ENCODE results near the gene AUTS2.
"Not testable (repeated sequence)": the region's sequence is repeated elsewhere in the genome, so short reads cannot be mapped to it uniquely, and the experiment has no call there.

AUTS2 gene

GRCh38 chr7:69775231-69775771 is 177.0 kb downstream of the AUTS2 start:
- no peak overlapping the region for H3K4me3 ChIP-seq (ENCODE audit: low read depth in 1 of 2, low read length in 2 of 2)
- H3K9me3 ChIP-seq (ENCODE audit: control insufficient read depth in 1 of 2, low read length in 2 of 2), result no peaks in the 10 kb centered on the region
- H3K9ac ChIP-seq (ENCODE audit: low read depth in 1 of 2, low read length in 2 of 2), result no peak overlapping the region
- no peaks in the 10 kb centered on the region for H3K4me1 ChIP-seq (ENCODE audit: control insufficient read depth in 1 of 2, insufficient read depth in 2 of 2, low read length in 2 of 2)
- H3K27ac ChIP-seq (ENCODE audit: low read depth, low read length), result no peak overlapping the region
- no peaks in the 10 kb centered on the region for H3K36me3 ChIP-seq (ENCODE audit: control insufficient read depth in 1 of 2, insufficient read depth in 2 of 2, low read length in 2 of 2)
- no peaks in the 10 kb centered on the region for H3K27me3 ChIP-seq (ENCODE audit: control insufficient read depth in 1 of 2, insufficient read depth in 2 of 2, low read length in 2 of 2)

- Histone ChIP-seq H3K27me3 (ENCODE audit: control insufficient read depth in 1 of 2, insufficient read depth in 2 of 2, low read length in 2 of 2) (no peaks in the 10 kb centered on the region), H3K27ac (ENCODE audit: low read depth, low read length) (no peak overlapping the region), H3K9ac (ENCODE audit: low read depth in 1 of 2, low read length in 2 of 2) (no peak overlapping the region), H3K36me3 (ENCODE audit: control insufficient read depth in 1 of 2, insufficient read depth in 2 of 2, low read length in 2 of 2) (no peaks in the 10 kb centered on the region), H3K4me3 (ENCODE audit: low read depth in 1 of 2, low read length in 2 of 2) (no peak overlapping the region), H3K9me3 (ENCODE audit: control insufficient read depth in 1 of 2, low read length in 2 of 2) (no peaks in the 10 kb centered on the region), H3K4me1 (ENCODE audit: control insufficient read depth in 1 of 2, insufficient read depth in 2 of 2, low read length in 2 of 2) (no peaks in the 10 kb centered on the region)
These were observed 178.3 kb downstream of the AUTS2 start for GRCh38 chr7:69776611-69777010.

- Histone ChIP-seq H3K9ac (ENCODE audit: low read depth in 1 of 2, low read length in 2 of 2) (no peak overlapping the region), H3K4me1 (ENCODE audit: control insufficient read depth in 1 of 2, insufficient read depth in 2 of 2, low read length in 2 of 2) (no peaks in the 10 kb centered on the region), H3K9me3 (ENCODE audit: control insufficient read depth in 1 of 2, low read length in 2 of 2) (no peaks in the 10 kb centered on the region), H3K27ac (ENCODE audit: low read depth, low read length) (no peak overlapping the region), H3K4me3 (ENCODE audit: low read depth in 1 of 2, low read length in 2 of 2) (no peak overlapping the region), H3K36me3 (ENCODE audit: control insufficient read depth in 1 of 2, insufficient read depth in 2 of 2, low read length in 2 of 2) (no peaks in the 10 kb centered on the region), H3K27me3 (ENCODE audit: control insufficient read depth in 1 of 2, insufficient read depth in 2 of 2, low read length in 2 of 2) (no peaks in the 10 kb centered on the region)
These were observed 179.9 kb downstream of the AUTS2 start for GRCh38 chr7:69778138-69778537.

DNA sequence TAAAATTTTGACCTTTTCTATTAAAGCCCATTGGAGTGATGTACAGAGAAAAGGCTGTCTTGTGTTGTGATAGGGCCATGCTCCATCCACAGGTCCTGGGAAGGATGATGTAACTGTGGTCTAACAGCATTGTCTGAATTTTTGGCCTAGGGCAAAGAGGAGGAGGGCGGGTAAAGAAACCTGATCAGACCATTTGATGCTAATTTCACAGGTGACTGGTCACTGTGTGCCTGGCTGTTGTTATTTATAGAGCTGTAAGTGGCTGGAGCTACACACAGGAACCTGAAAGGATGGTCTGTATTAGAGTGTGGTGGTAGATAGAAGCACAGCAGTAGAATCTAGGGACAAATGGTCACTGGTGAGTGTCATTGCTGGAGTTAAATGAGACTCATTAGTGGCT is 182.1 kb downstream of the AUTS2 start:
- no peaks in the 10 kb centered on the region for H3K36me3 ChIP-seq (ENCODE audit: control insufficient read depth in 1 of 2, insufficient read depth in 2 of 2, low read length in 2 of 2)
- H3K9ac ChIP-seq (ENCODE audit: low read depth in 1 of 2, low read length in 2 of 2), result no peak overlapping the region
- H3K27ac ChIP-seq (ENCODE audit: low read depth, low read length), result no peak overlapping the region
- no peaks in the 10 kb centered on the region for H3K4me1 ChIP-seq (ENCODE audit: control insufficient read depth in 1 of 2, insufficient read depth in 2 of 2, low read length in 2 of 2)
- H3K27me3 ChIP-seq (ENCODE audit: control insufficient read depth in 1 of 2, insufficient read depth in 2 of 2, low read length in 2 of 2), result no peaks in the 10 kb centered on the region
- H3K9me3 ChIP-seq (ENCODE audit: control insufficient read depth in 1 of 2, low read length in 2 of 2), result no peaks in the 10 kb centered on the region
- no peak overlapping the region for H3K4me3 ChIP-seq (ENCODE audit: low read depth in 1 of 2, low read length in 2 of 2)

DNA sequence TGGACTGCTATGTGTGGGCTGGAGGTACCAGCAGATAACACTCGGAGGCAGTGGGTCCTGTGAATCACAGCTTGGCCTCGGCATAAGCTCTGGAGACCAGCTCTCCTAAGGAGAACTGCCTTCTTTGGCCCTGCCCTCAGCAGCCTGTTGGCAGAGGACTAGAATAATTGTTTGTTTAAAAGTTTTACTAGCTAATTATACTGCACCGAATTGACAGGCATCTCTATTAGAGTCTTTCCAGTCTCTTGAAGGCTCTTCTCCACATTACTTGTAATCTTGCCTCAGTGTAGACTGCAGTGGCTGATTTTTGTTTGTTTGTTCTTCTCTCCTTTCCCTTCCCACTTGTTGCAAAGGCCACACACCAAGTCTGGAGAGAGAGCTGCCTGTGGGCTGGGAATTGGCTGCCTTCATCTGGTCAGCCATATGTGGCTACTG is 183.2 kb downstream of the AUTS2 start:
- no peaks in the 10 kb centered on the region for H3K36me3 ChIP-seq (ENCODE audit: control insufficient read depth in 1 of 2, insufficient read depth in 2 of 2, low read length in 2 of 2)
- no peaks in the 10 kb centered on the region for H3K9me3 ChIP-seq (ENCODE audit: control insufficient read depth in 1 of 2, low read length in 2 of 2)
- H3K27ac ChIP-seq (ENCODE audit: low read depth, low read length), result no peak overlapping the region
- H3K27me3 ChIP-seq (ENCODE audit: control insufficient read depth in 1 of 2, insufficient read depth in 2 of 2, low read length in 2 of 2), result no peaks in the 10 kb centered on the region
- H3K4me3 ChIP-seq (ENCODE audit: low read depth in 1 of 2, low read length in 2 of 2), result no peak overlapping the region
- no peaks in the 10 kb centered on the region for H3K4me1 ChIP-seq (ENCODE audit: control insufficient read depth in 1 of 2, insufficient read depth in 2 of 2, low read length in 2 of 2)
- H3K9ac ChIP-seq (ENCODE audit: low read depth in 1 of 2, low read length in 2 of 2), result no peak overlapping the region

DNA sequence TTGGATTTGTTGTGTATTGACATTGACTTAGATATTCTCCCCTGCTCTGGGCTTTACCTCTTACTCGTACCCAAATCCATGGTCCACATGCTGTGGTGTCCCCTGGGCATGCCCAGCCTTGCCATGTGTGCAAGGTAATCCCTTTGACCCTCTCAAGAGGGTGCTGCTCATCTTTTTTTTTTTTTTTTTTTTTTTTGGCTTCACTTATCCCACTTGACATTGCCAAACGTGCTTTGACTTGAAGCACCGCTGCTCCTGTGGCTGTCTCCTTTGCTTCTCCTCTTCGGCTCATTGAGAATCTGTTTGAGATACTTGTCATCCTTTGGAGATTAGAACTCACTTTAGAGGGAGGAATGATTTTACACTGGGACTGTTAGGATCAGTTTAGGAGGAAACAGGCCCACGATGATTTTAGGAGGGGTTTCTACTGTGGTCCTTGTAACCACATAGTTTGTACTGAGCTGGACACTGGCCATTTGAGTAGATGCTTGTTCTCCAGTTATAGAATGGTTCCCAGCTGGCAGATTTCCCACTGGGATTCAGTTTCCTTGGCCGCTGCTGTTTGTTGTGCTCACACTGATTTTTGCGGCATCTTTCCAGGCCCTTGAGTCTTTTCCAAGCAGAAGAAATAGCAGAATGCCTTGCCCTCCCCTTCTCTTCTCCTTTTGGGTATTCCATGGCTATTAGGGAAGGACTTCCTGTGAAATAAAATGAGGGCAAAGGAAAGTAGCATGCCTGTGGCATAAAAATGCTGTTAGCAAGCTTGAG is 184.8 kb downstream of the AUTS2 start:
- H3K9me3 ChIP-seq (ENCODE audit: control insufficient read depth in 1 of 2, low read length in 2 of 2), result no peaks in the 10 kb centered on the region
- H3K4me3 ChIP-seq (ENCODE audit: low read depth in 1 of 2, low read length in 2 of 2), result no peak overlapping the region
- no peaks in the 10 kb centered on the region for H3K36me3 ChIP-seq (ENCODE audit: control insufficient read depth in 1 of 2, insufficient read depth in 2 of 2, low read length in 2 of 2)
- H3K27ac ChIP-seq (ENCODE audit: low read depth, low read length), result no peak overlapping the region
- H3K9ac ChIP-seq (ENCODE audit: low read depth in 1 of 2, low read length in 2 of 2), result no peak overlapping the region
- no peaks in the 10 kb centered on the region for H3K27me3 ChIP-seq (ENCODE audit: control insufficient read depth in 1 of 2, insufficient read depth in 2 of 2, low read length in 2 of 2)
- H3K4me1 ChIP-seq (ENCODE audit: control insufficient read depth in 1 of 2, insufficient read depth in 2 of 2, low read length in 2 of 2), result peaks cover 0 to 1% of the 10 kb centered on the region in 2 donors

- not testable (repeated sequence) for H3K27ac ChIP-seq (ENCODE audit: low read depth, low read length)
These were observed 187.9 kb downstream of the AUTS2 start for GRCh38 chr7:69786130-69786529.

GRCh38 chr7:69786730-69787395 is 188.6 kb downstream of the AUTS2 start:
- Histone ChIP-seq H3K4me1 (ENCODE audit: control insufficient read depth in 1 of 2, insufficient read depth in 2 of 2, low read length in 2 of 2) (peaks cover 0 to 4% of the 10 kb centered on the region in 2 donors), H3K36me3 (ENCODE audit: control insufficient read depth in 1 of 2, insufficient read depth in 2 of 2, low read length in 2 of 2) (no peaks in the 10 kb centered on the region), H3K9ac (ENCODE audit: low read depth in 1 of 2, low read length in 2 of 2) (no peak overlapping the region), H3K4me3 (ENCODE audit: low read depth in 1 of 2, low read length in 2 of 2) (no peak overlapping the region), H3K27me3 (ENCODE audit: control insufficient read depth in 1 of 2, insufficient read depth in 2 of 2, low read length in 2 of 2) (no peaks in the 10 kb centered on the region), H3K9me3 (ENCODE audit: control insufficient read depth in 1 of 2, low read length in 2 of 2) (no peaks in the 10 kb centered on the region), H3K27ac (ENCODE audit: low read depth, low read length) (no peak overlapping the region)

More at GRCh38 chr7:69786130-69786529, 187.9 kb downstream of the AUTS2 start:
- H3K4me1 ChIP-seq (ENCODE audit: control insufficient read depth in 1 of 2, insufficient read depth in 2 of 2, low read length in 2 of 2); H3K9ac ChIP-seq (ENCODE audit: low read depth in 1 of 2, low read length in 2 of 2); H3K36me3 ChIP-seq (ENCODE audit: control insufficient read depth in 1 of 2, insufficient read depth in 2 of 2, low read length in 2 of 2); H3K27me3 ChIP-seq (ENCODE audit: control insufficient read depth in 1 of 2, insufficient read depth in 2 of 2, low read length in 2 of 2); H3K9me3 ChIP-seq (ENCODE audit: control insufficient read depth in 1 of 2, low read length in 2 of 2); H3K4me3 ChIP-seq (ENCODE audit: low read depth in 1 of 2, low read length in 2 of 2): not testable (repeated sequence)

- no peaks in the 10 kb centered on the region for H3K27me3 ChIP-seq (ENCODE audit: control insufficient read depth in 1 of 2, insufficient read depth in 2 of 2, low read length in 2 of 2)
- no peak overlapping the region for H3K27ac ChIP-seq (ENCODE audit: low read depth, low read length)
- peaks cover 0 to 4% of the 10 kb centered on the region in 2 donors for H3K4me1 ChIP-seq (ENCODE audit: control insufficient read depth in 1 of 2, insufficient read depth in 2 of 2, low read length in 2 of 2)
- no peak overlapping the region for H3K9ac ChIP-seq (ENCODE audit: low read depth in 1 of 2, low read length in 2 of 2)
- H3K9me3 ChIP-seq (ENCODE audit: control insufficient read depth in 1 of 2, low read length in 2 of 2), result no peaks in the 10 kb centered on the region
- no peak overlapping the region for H3K4me3 ChIP-seq (ENCODE audit: low read depth in 1 of 2, low read length in 2 of 2)
- no peaks in the 10 kb centered on the region for H3K36me3 ChIP-seq (ENCODE audit: control insufficient read depth in 1 of 2, insufficient read depth in 2 of 2, low read length in 2 of 2)
These were observed 189.6 kb downstream of the AUTS2 start for GRCh38 chr7:69787736-69788431.

DNA sequence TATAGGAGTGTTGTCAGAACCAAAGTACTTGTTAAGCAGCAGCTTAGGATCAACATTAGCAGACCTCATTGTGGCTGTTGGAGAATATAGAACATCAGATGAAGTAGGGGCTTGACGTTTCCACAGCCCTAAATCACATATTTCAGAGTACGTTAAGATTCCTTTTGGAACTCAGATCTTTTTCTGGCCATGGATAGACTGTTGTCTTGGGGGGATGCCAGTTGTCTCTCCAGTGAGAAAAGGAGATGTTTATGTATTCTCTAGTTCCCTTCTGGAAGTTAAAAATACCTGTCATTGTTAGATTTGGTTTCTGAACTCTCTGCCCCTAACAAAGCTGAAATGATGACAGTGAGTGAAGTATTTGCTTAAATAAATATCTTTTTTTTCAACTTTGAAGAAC is 191.3 kb downstream of the AUTS2 start:
- Histone ChIP-seq H3K36me3 (ENCODE audit: control insufficient read depth in 1 of 2, insufficient read depth in 2 of 2, low read length in 2 of 2) (no peaks in the 10 kb centered on the region), H3K27me3 (ENCODE audit: control insufficient read depth in 1 of 2, insufficient read depth in 2 of 2, low read length in 2 of 2) (no peaks in the 10 kb centered on the region), H3K27ac (ENCODE audit: low read depth, low read length) (no peak overlapping the region), H3K4me3 (ENCODE audit: low read depth in 1 of 2, low read length in 2 of 2) (no peak overlapping the region), H3K9me3 (ENCODE audit: control insufficient read depth in 1 of 2, low read length in 2 of 2) (no peaks in the 10 kb centered on the region), H3K9ac (ENCODE audit: low read depth in 1 of 2, low read length in 2 of 2) (no peak overlapping the region), H3K4me1 (ENCODE audit: control insufficient read depth in 1 of 2, insufficient read depth in 2 of 2, low read length in 2 of 2) (peaks cover 0 to 4% of the 10 kb centered on the region in 2 donors)
